Fibroblast of villous mesenchyme (primary cell): ENCODE measurements around the gene HECTD1. TPM values are rescaled to one million over a fixed set of nuclear protein-coding genes. Genes with fewer than 3 reads are reported as not detected.
A peak's percentile ranks its signal among the peaks of the same experiment; 100 is the strongest.

Experiments used
- DNase-seq: peaks from one replicate; pipeline ENCODE4 v3.0.0-alpha.2; 2010; ENCODE audit warnings: low read depth
- H3K4me3 ChIP-seq: 2 replicates; pipeline ENCODE4 v1.5.1; 2011; ENCODE audit warnings: low read depth, mild to moderate bottlenecking, low read length
- CTCF ChIP-seq: IDR thresholded peaks from 2 replicates; pipeline ENCODE4 v1.5.1; 2012; ENCODE audit warnings: low read depth, mild to moderate bottlenecking, low read length; ENCODE audit not compliant: insufficient read depth
- total RNA-seq: library from RNA; depleted of rRNA; stranded (reverse); fragments of >200 nt; gene quantifications from 2 replicates; pipeline ENCODE4 v1.2.3, GENCODE V29; 2012

Gene HECTD1
- total RNA-seq, 1 donor = 283 TPM

GRCh38 chr14:31251028-31251958, 43.7 kb upstream of the HECTD1 start:
- no peak overlapping the region for H3K4me3 ChIP-seq
- no peak for DNase-seq
- TF ChIP-seq CTCF = no peak

- DNase-seq = no peak
- TF ChIP-seq CTCF = no peak
- H3K4me3 ChIP-seq = no peak overlapping the region
Measured at GRCh38 chr14:31244626-31245025, 37.0 kb upstream of the HECTD1 start.

- DNase-seq = no peak
- TF ChIP-seq CTCF = no peak
- no peak overlapping the region for H3K4me3 ChIP-seq
Measured at GRCh38 chr14:31243860-31244259, 36.3 kb upstream of the HECTD1 start.

GRCh38 chr14:31242161-31242940, 34.8 kb upstream of the HECTD1 start:
- H3K4me3 ChIP-seq = peak overlapping the region; percentile 16

GRCh38 chr14:31241450-31242114, 34.0 kb upstream of the HECTD1 start:
- TF ChIP-seq CTCF = no peak
- peak; percentile 33 for DNase-seq
- peak overlapping the region; percentile 16 for H3K4me3 ChIP-seq

More at GRCh38 chr14:31242161-31242940, 34.8 kb upstream of the HECTD1 start:
- peak; percentile 67 for DNase-seq

GRCh38 chr14:31239741-31240140, 32.1 kb upstream of the HECTD1 start:
- H3K4me3 ChIP-seq = no peak overlapping the region
- no peak for DNase-seq
- TF ChIP-seq CTCF = no peak

- H3K4me3 ChIP-seq = no peak overlapping the region
- no peak for TF ChIP-seq CTCF
- no peak for DNase-seq
Measured at GRCh38 chr14:31235462-31235861, 27.9 kb upstream of the HECTD1 start.
